Globus pallidus (tissue), 1 donor: ENCODE measurements around the gene SMIM36.
"Not testable (repeated sequence)": the region's sequence is repeated elsewhere in the genome, so short reads cannot be mapped to it uniquely, and the experiment has no call there.

Experiments used
- DNase-seq: peaks from one replicate; pipeline ENCODE4 v3.0.0-alpha.2; 2015; ENCODE audit warnings: low spot score

Gene SMIM36

DNA sequence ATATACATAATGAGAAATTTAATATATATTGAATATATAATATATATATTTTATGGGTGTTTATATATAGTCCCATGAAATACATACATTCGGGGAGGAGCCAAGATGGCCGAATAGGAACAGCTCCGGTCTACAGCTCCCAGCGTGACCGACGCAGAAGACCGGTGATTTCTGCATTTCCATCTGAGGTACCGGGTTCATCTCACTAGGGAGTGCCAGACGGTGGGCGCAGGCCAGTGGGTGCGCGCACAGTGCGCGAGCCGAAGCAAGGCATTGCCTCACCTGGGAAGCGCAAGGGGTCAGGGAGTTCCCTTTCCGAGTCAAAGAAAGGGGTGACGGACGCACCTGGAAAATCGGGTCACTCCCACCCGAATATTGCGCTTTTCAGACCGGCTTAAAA is 9.6 kb downstream of the SMIM36 start:
- not testable (repeated sequence) for DNase-seq

DNA sequence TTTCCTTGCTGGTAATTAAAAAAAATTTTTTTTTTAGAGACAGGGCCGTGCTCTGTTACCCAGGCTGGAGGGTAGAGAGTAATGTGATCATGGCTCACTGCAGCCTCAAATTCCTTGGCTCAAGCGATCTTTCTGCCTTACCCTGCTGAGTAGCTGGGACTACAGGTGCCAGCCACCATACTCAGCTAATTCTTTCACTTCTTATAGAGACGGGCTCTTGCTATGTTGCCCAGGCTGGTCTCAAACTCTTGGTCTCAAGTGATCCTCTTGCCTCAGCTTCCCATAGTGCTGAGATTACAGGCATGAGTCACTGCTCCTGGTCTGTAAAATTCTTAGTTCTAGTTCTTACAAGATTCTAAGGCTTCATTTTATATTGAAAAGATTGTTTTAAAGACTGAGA is 11.1 kb downstream of the SMIM36 start:
- DNase-seq: no peak

- no peak for DNase-seq
Measured at GRCh38 chr17:55496094-55496881, 15.0 kb downstream of the SMIM36 start.

DNA sequence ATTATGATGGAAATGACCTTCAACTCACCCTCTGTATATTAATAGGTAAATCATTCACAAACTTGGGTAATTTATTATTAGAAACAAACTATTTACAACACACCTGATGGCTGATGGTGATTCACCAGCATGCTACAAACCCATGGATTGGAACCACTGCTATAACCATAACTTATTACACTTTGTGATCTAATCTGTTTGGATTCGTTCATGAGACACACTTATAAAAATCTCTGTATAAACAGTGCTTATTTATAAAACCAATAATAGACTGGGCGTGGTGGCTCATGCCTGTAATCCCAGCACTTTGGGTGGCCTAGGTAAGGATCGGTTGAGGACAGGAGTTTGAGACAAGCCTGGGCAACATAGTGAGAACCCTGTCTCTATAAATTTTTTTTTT is 16.0 kb downstream of the SMIM36 start:
- DNase-seq: no peak

DNA sequence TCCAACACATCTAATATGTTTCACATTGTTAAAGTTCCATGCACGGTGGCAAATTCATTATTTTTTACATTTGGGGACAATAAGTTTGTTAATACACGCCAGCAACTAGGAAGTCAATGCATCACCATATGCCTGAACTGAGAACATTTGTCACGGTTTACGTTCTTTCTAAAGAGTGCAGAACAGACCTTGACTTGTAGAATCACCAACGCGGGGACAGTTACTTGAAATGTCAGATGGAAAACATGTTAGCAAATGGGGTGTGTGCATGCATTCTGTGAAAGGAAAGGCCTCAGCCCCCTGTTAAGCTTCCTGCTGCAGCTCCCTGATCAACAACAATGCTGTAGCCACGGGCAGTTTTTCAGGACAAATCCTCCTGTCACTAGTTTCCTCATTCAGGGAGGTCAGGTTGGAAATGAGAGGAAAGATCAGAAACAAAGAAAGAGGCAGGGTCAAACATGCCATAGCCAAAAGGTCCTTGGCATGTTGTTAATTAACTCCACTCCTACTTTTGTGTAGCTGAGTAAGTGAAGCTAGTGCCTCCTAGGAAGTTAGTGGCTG is 18.4 kb downstream of the SMIM36 start:
- DNase-seq: no peak

DNA sequence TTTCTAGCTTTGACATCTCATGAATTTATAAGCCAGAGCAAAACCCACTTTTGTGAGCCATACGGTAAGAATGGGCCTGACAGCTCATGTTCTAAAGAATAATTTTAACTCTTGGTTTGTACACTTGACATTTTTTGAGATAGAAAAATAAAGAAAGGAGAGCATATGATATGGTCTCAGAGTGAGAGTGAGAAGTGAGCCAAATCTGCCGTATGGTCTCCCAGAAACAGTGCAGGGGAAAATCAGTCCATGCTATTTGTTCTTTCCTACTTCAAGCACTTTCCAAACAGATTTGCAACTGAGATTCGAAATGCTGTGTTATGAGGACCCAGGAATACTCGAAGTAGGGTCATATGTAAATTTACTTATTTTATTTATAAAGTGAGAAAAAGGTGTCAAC is 20.9 kb downstream of the SMIM36 start:
- DNase-seq: no peak

DNA sequence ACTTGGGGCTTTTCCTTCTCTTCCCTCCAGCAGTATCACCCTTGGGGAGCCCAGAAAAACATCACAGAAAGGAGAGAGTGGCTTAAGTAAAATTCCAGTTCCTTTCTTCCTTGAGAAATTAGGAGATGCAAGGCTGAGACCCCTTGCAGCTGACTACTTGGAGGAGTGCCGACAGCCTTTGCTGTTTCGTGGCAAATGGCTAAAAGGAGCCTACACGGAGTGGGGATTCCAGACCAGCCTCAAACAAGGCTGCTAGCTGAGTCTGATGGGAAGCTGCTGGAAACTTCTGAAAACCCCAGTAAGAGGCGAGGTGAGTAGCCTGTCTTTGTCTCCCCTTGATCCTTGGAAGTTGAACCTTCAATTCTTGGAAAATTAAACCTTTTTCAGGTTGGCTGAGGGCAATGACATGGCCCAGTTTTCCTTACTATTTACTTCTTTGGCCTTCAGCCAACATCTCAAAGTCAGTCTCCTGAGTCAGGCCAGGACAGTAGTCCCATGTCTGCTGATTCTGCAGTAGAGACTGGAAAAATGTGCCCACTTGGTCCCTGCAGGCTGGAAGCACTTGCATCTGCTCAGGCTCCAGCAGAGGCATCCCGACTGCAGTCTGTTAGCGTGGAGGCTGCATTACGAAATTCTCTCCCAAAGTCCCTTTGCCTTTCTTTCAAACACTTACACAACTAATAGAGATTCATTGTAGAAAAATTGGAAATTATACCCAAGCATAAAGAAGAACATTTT is 23.4 kb downstream of the SMIM36 start:
- DNase-seq: no peak

DNA sequence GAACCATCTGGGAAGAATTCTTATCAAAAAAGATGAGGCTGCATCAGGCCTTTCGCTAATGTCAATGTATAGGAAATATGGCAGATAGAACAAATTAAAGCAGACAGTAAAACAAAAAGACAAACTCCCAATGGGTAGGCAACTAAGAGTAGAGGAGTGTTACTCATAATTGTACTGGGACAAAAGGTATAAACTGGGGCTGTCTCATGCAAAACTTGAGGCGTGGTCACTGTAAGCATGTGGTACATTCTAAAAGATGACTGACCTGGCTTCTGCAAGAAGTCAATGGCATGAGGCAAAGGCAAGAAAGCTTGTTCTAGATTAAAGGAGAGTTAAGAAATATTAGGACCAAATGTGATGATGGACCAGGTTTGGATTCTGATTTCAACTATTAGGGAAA is 26.7 kb downstream of the SMIM36 start:
- no peak for DNase-seq

- no peak for DNase-seq
Measured at GRCh38 chr17:55482591-55483389, 28.5 kb downstream of the SMIM36 start.

GRCh38 chr17:55480631-55481315 is 30.5 kb downstream of the SMIM36 start:
- DNase-seq: no peak

DNA sequence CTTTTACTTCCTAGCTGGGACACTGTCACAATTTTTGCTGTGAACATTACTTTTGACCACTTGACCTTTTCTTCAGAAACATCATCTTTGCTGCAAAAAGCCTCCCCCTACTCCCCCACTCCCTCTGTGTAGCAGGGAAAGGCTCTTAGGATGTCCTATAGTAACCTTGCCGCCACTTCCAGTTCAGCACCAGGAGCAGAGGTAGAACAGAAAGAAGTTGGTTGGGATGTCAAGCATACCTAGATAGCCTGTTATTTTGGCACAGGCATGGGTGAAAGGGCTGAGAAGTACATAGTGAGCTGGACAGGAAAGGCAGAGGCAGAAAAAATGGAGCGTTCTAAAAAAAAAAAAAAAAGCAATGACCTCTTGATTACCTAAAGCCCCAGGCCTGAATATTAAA is 31.3 kb downstream of the SMIM36 start:
- no peak for DNase-seq

DNA sequence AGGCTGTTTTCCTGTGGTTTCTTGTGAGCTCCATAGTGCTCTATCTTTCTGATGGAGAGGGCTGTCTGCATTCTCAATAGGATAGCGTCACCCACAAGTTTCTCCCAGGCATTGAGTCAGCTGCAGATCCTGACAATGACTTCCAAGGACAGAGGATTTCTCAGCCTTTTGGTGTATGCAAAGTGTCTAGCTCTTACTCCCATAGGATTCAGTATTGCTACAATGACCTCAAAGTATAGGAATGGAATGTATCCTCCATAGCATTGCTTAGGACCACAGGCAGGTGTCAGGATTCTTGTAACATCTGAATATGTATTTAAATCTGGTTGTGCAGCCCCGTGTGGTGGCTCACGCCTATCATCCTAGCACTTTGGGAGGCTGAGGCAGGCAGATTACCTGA is 32.3 kb downstream of the SMIM36 start:
- DNase-seq: no peak

DNA sequence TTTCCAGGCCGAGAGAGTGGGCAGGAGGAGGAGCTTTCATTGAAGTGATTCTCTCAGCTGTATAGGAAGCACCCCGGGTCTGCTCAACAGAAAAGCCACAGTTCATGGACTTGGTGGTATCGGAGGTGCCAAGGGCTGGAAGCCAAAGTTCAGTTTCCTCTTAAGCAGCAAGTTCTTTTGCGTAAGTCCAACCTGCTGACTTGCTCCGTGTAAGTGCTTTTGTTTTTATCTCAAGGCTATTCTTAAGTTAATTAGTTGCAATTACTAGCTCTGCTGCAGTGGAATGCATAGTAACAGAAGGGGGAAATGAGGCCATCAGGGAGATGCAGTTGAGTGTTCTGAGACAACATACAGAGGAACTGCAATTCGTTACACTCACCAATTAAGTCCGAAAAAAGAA is 44.6 kb downstream of the SMIM36 start:
- DNase-seq: peak; percentile 16

DNA sequence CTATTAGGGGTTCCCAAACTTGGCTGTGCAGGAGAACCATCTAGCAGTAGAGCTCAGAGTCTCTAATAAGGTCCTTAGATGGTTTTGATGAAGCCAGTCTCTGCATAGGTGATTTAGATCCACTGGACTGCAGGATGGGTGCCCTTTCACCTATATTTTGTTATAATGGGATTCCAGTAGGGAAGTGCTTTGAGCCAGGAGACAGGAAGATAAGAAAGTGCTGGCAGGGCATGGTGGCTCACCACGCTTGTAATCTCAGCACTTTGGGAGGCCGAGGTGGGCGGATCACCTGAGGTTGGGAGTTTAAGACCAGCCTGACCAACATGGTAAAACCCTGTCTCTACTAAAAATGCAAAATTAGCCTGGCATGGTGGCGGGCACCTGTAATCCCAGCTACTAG is 45.5 kb downstream of the SMIM36 start:
- not testable (repeated sequence) for DNase-seq

GRCh38 chr17:55463600-55463999 is 47.7 kb downstream of the SMIM36 start:
- no peak for DNase-seq

- DNase-seq: no peak
Measured at GRCh38 chr17:55462711-55463110, 48.5 kb downstream of the SMIM36 start.

DNA sequence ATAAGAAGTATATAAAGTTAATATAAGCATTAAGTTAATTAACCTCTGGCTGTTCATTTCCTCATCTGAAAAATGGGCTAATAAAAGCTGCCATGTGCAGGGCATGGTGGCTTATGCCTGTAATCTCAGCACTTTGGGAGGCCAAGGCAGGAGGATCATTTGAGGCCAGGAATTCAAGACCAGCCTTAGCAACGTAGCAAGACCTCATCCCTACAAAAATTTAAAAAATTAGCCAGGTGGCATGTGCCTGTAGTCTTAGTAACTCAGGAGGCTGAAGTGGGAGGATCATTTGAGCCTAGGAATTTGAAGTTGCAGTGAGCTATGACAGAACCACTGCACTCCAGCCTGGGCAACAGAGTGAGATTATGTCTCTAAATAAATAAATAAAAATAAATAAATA is 49.0 kb downstream of the SMIM36 start:
- DNase-seq: no peak

DNA sequence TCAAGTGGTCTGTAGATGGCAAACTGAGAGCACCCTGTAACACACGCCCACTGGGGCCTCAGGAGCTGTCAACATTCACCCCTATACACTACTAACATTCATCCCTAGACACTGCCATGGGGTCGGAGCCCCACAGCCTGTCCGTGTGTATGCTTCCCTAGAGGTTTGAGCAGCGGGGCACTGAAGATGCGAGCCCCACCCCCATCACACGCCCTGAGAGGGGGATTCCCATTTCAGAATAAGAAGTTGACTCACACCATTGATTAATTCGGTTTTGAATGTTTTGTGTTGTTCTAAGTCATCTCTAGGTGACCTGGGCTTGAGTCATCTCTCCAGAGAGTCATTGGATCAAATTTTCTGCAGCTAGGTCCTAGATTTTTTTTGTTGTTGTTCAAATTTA is 52.3 kb downstream of the SMIM36 start:
- DNase-seq: no peak

DNA sequence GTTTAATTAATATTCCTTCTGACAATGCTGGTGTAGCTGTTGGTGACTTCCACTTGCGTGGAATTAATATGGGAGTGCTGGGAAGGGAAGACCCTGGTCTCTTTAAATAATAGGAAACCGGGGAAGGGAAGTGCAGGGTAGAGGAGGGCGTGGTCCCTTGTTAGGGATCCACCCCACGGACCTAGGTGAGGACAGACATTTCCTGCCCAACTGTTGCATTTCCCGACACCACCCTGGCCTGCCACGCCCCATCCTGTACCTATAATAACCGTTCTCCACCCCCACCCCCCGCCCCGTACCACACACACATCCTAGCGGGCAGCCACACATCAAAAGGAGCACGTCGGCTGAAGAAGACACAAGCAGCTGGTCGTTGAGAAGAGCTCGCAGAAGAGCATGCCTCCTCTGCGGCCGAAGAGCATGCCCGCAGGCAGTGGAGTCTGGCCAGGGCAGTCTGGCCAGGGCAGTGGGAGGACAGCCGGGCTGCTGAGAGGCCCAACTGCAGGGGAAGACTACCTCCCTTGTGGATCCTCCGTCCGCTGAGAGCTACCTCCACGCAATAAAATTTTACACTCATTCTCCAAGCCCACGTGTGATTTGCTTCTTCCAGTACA is 52.9 kb downstream of the SMIM36 start:
- DNase-seq: no peak

DNA sequence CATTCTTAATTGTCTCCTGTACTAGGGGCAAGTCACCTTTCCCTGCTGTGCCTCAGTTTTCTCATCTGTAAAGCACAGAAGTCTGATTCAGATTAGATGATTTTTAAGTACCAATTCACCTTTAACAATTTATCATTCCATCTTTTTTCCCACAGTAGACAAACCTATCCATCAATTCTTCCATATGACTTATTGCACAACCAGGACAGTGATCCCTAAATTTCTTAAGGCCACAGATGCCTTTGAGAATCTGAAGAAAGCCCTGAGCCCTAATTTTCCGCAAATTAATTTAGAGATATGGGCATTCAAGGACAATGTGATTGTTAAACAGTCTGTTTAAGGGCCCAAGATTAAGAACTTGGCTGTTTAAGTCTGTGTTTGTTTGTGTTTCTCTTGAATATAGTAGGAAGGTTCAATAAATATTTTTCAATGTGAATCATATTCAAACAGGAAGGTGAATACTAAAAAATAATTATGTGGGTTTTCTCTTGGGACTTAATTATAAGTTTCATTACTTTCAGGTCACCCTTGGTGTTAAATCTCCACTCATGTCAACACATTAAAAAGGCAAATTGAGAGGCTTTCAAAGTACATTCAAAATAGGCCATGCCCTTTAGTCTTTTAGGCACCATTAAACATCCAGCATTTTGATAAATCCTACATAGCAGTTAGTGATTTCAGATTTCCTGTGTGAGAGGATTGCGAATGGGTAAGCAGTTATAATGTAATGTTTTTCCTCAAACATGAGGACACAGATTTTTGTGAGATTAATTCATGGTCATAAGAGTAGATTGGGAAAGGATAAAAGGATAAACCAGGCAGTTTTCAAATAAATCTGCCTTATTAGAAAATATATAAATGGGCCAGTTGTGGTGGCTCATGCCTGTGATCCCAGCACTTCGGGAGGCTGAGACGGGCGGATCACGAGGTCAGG is 54.7 kb downstream of the SMIM36 start:
- DNase-seq: no peak
